ENCODE data around the gene VDAC1.

GRCh38 chr5:133950821-133951612 is 53.8 kb downstream of the VDAC1 start:
- TF ChIP-seq CTCF (IDR thresholded peaks at IDR 0.05) (no peak), EZH2 (IDR thresholded peaks at IDR 0.05; ENCODE audit: borderline replicate concordance, insufficient read depth, low read depth, low read length, poor library complexity, severe bottlenecking) (no peak)
